Left ventricle myocardium inferior (tissue), 1 donor: ENCODE results near the gene SLU7. TPM values are rescaled to one million over a fixed set of nuclear protein-coding genes. Genes with fewer than 3 reads are reported as not detected.

ENCODE experiments used
- DNase-seq: peaks from one replicate; pipeline ENCODE4 v3.0.0-alpha.2; 2020
- H3K27ac ChIP-seq: fragments of 200-600 bp; replicated peaks from 2 replicates; pipeline ENCODE4 v1.8.0; 2021
- H3K27me3 ChIP-seq: fragments of 200-600 bp; 2 replicates; pipeline ENCODE4 v1.8.0; 2021; ENCODE audit warnings: low read depth
- H3K36me3 ChIP-seq: fragments of 200-600 bp; 2 replicates; pipeline ENCODE4 v1.8.0; 2021
- H3K4me1 ChIP-seq: fragments of 200-600 bp; 2 replicates; pipeline ENCODE4 v1.8.0; 2021
- H3K4me3 ChIP-seq: fragments of 200-600 bp; 2 replicates; pipeline ENCODE4 v1.8.0; 2021; ENCODE audit warnings: mild to moderate bottlenecking, moderate library complexity
- H3K9me3 ChIP-seq: fragments of 200-600 bp; replicated peaks from 2 replicates; pipeline ENCODE4 v1.8.0; 2021
- intact Hi-C: fragments of 100-400 bp; cut with micrococcal nuclease; formaldehyde crosslinking; loops from one replicate; pipeline ENCODE4 v1.11.0; 2022
- total RNA-seq: library from RNA; stranded (reverse); fragmentation: NEBNext Ultra II Directional; extraction: Animal tissue kit (Norgen Biotek cat#: 25700); gene quantifications from one replicate; pipeline ENCODE4 v1.2.1, GENCODE V29; 2021
- TF ChIP-seq, protein P1 (sequence below): fragments of 200-600 bp; IDR thresholded peaks from 2 replicates; pipeline ENCODE4 v1.8.0; 2021; ENCODE audit warnings: antibody characterized with exemption, mild to moderate bottlenecking, borderline replicate concordance
- donor health status: DM: no; HTN: yes; CAD: no; lungs with severe emphysema.

Gene SLU7
- total RNA-seq, 1 donor from 2014 or later, result 56.2 TPM

DNA sequence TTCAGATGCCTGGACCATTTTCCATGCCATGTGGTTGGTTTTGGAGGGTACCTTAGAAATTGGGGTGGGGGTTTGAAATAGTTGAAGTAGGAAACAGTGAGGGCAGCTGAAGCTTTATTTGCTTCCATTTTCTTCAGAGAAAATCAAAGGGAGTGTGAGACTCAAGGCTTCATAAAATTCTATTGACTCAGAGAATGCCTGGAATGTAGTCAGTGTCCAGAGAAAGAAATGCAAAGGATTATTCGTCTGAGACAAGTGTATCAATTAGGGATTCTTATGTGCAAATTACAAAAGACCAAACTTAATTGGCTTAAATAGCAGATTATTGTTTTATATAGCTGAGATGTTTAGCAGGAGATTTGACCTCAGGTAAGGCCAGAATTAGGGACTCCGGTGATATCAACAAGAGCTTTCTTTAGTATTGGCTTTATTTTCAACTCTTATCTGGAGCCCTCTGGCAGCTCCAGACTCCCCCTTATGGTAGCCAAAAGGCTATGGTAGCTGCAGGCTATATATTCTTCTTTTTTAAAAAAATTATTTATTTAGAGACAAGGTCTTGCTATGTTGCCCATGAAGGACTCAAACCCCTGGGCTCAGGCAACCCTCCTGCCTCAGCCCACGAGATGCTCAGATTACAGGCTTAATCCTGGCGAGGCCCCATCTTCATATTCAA, 41.6 kb upstream of the SLU7 start:
- DNase-seq, result no peak
- no peak overlapping the region for H3K27ac ChIP-seq
- TF ChIP-seq, protein P1, sequence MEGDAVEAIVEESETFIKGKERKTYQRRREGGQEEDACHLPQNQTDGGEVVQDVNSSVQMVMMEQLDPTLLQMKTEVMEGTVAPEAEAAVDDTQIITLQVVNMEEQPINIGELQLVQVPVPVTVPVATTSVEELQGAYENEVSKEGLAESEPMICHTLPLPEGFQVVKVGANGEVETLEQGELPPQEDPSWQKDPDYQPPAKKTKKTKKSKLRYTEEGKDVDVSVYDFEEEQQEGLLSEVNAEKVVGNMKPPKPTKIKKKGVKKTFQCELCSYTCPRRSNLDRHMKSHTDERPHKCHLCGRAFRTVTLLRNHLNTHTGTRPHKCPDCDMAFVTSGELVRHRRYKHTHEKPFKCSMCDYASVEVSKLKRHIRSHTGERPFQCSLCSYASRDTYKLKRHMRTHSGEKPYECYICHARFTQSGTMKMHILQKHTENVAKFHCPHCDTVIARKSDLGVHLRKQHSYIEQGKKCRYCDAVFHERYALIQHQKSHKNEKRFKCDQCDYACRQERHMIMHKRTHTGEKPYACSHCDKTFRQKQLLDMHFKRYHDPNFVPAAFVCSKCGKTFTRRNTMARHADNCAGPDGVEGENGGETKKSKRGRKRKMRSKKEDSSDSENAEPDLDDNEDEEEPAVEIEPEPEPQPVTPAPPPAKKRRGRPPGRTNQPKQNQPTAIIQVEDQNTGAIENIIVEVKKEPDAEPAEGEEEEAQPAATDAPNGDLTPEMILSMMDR, result no peak
- intact Hi-C loops, result no loop called here
- H3K4me3 ChIP-seq, result no peak overlapping the region
- H3K27me3 ChIP-seq, result peaks cover 12% of the 10 kb centered on the region
- H3K9me3 ChIP-seq, result no peaks in the 10 kb centered on the region
- no peaks in the 10 kb centered on the region for H3K36me3 ChIP-seq
- H3K4me1 ChIP-seq, result no peaks in the 10 kb centered on the region

DNA sequence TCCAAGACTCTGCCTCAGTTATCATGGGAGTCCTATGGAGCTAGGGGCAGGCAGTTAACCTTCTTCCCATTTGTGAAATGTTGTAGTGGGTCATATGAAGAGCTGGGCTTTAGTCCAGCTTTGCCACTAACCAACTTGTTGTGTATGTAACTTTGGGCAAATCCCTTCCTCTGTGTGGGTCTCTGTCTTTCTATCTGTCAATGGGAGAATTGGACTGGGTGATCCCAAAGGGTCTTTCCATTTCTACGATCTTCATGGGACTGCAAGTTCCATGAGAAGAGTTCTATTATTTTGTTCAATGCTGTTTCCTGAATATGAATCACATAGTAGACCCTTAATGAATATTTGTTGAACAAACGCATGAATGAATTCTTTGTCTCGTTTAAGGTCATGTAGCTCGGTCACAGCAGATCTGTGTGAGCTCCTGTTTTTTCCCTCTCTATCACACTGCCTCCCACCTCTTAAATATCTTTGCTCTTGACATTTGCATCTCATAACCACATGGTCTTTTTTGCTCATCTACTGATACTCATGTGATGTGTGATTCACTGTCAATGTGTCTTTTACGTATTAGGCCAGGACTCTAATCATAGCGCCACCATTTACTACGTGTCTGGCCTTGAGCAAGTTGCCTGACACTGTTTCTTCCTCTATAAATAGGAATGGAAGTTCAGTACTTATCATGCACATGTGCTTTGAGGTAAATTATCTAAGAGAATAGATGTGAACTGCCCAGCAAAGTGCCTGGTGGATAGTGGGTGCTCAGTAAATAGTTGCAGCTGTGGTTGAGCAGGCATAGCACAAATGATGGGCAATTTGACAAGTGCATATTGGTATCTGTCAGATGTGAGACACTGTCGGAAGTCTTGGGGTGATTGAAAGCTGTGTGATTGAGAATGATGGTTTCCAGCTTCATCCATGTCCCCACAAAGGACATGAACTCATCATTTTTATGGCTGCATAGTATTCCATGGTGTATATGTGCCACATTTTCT, 40.2 kb upstream of the SLU7 start:
- Histone ChIP-seq H3K9me3 (no peaks in the 10 kb centered on the region), H3K4me3 (no peak overlapping the region), H3K27me3 (peaks cover 13% of the 10 kb centered on the region), H3K4me1 (no peaks in the 10 kb centered on the region), H3K36me3 (no peaks in the 10 kb centered on the region), H3K27ac (no peak overlapping the region)
- TF ChIP-seq, protein P1, result no peak
- intact Hi-C loops, result no loop called here
- DNase-seq, result no peak

- H3K4me3 ChIP-seq, result no peak overlapping the region
- H3K36me3 ChIP-seq, result no peaks in the 10 kb centered on the region
- TF ChIP-seq, protein P1, result no peak
- no peaks in the 10 kb centered on the region for H3K4me1 ChIP-seq
- intact Hi-C loops, result no loop called here
- no peak overlapping the region for H3K27ac ChIP-seq
- H3K9me3 ChIP-seq, result no peaks in the 10 kb centered on the region
- no peak for DNase-seq
- H3K27me3 ChIP-seq, result peaks cover 13% of the 10 kb centered on the region
Measured at GRCh38 chr5:160457252-160457651, 38.4 kb upstream of the SLU7 start.

GRCh38 chr5:160456480-160457177, 37.7 kb upstream of the SLU7 start:
- H3K27me3 ChIP-seq, result peaks cover 13% of the 10 kb centered on the region
- no peaks in the 10 kb centered on the region for H3K9me3 ChIP-seq
- H3K27ac ChIP-seq, result no peak overlapping the region
- H3K36me3 ChIP-seq, result no peaks in the 10 kb centered on the region
- intact Hi-C loops, result no loop called here
- H3K4me3 ChIP-seq, result no peak overlapping the region
- no peak for DNase-seq
- no peaks in the 10 kb centered on the region for H3K4me1 ChIP-seq
- TF ChIP-seq, protein P1, result no peak

GRCh38 chr5:160455600-160455999, 36.7 kb upstream of the SLU7 start:
- TF ChIP-seq, protein P1, result no peak
- Histone ChIP-seq H3K4me1 (no peaks in the 10 kb centered on the region), H3K9me3 (no peaks in the 10 kb centered on the region), H3K27me3 (peaks cover 13% of the 10 kb centered on the region), H3K27ac (no peak overlapping the region), H3K4me3 (no peak overlapping the region), H3K36me3 (no peaks in the 10 kb centered on the region)
- intact Hi-C loops, result no loop called here
- no peak for DNase-seq
